Fibroblast of lung (primary cell): ENCODE data around the gene ACY1. TPM values are rescaled to one million over a fixed set of nuclear protein-coding genes. Genes with fewer than 3 reads are reported as not detected.
A peak's percentile ranks its signal among the peaks of the same experiment; 100 is the strongest.

ENCODE experiments used
- DNase-seq, 2 donors: peaks; one replicate each; pipeline versions ENCODE4 v3.0.0 to v3.0.0-alpha.2; 2010; ENCODE audit warnings: low read depth in 2 of 2
- H2AFZ ChIP-seq: 2 replicates; pipeline ENCODE4 v1.5.1; 2012; ENCODE audit warnings: low read length, control low read depth, inconsistent platforms
- H3K27ac ChIP-seq: 2 replicates; pipeline ENCODE4 v1.5.1; 2011; ENCODE audit warnings: low read length, control low read depth; ENCODE audit not compliant: insufficient read depth
- H3K27me3 ChIP-seq: 2 replicates; pipeline ENCODE4 v1.5.1; 2011; ENCODE audit warnings: mild to moderate bottlenecking, low read length; ENCODE audit not compliant: control insufficient read depth, insufficient read depth
- H3K36me3 ChIP-seq: 2 replicates; pipeline ENCODE4 v1.5.1; 2011; ENCODE audit warnings: low read length; ENCODE audit not compliant: control insufficient read depth, insufficient read depth
- H3K4me1 ChIP-seq: 2 replicates; pipeline ENCODE4 v1.5.1; 2011; ENCODE audit warnings: low read length; ENCODE audit not compliant: control insufficient read depth, insufficient read depth; ENCODE audit errors: extremely low read depth
- H3K4me2 ChIP-seq: 2 replicates; pipeline ENCODE4 v1.5.1; 2011; ENCODE audit warnings: low read length, control low read depth; ENCODE audit not compliant: insufficient read depth; ENCODE audit errors: extremely low read depth
- H3K4me3 ChIP-seq, 4 experiments: fragments of 200-600 bp in 1 of 4; sonication (generic) in 1 of 4; replicated peaks in 1 of 4; 2 replicates each; pipeline ENCODE4 v1.5.1; 2011 to 2016; ENCODE audit warnings: low read length in 4 of 4, low read depth in 3 of 4, mild to moderate bottlenecking in 3 of 4, control low read depth in 2 of 4, inconsistent platforms in 1 of 4, mixed read lengths in 1 of 4; ENCODE audit not compliant: insufficient read depth in 1 of 4; ENCODE audit errors: control extremely low read depth in 1 of 4
- H3K79me2 ChIP-seq: 2 replicates; pipeline ENCODE4 v1.5.1; 2012; ENCODE audit warnings: mild to moderate bottlenecking, low read length, inconsistent platforms; ENCODE audit not compliant: control insufficient read depth, insufficient read depth
- H3K9ac ChIP-seq: 2 replicates; pipeline ENCODE4 v1.5.1; 2011; ENCODE audit warnings: mild to moderate bottlenecking, low read length, control low read depth; ENCODE audit not compliant: insufficient read depth
- H3K9me3 ChIP-seq: 2 replicates; pipeline ENCODE4 v1.5.1; 2012; ENCODE audit warnings: low read depth, low read length; ENCODE audit not compliant: control insufficient read depth, insufficient read depth
- H4K20me1 ChIP-seq: 2 replicates; pipeline ENCODE4 v1.5.1; 2011; ENCODE audit warnings: low read length; ENCODE audit not compliant: control insufficient read depth, insufficient read depth; ENCODE audit errors: extremely low read depth
- EZH2 ChIP-seq: IDR thresholded peaks from 2 replicates; pipeline ENCODE4 v1.5.1; 2012; ENCODE audit warnings: low read length, control low read depth, mild to moderate bottlenecking; ENCODE audit errors: missing control alignments
- polyA plus RNA-seq, 2 donors: library from polyadenylated mRNA; depleted of rRNA in 1 of 2; stranded (reverse) in 1 of 2; unstranded in 1 of 2; fragments of >200 nt; gene quantifications; 2 replicates each; pipeline ENCODE4 v1.2.1, GENCODE V29; 2011 to 2012; ENCODE audit warnings: missing spikeins in 1 of 2
- total RNA-seq: library from RNA; depleted of rRNA; stranded (reverse); fragments of >200 nt; gene quantifications from 2 replicates; pipeline ENCODE4 v1.2.1, GENCODE V29; 2014
- TF ChIP-seq, protein P1 (sequence below), 2 donors: IDR thresholded peaks in 1 of 2; conservative IDR thresholded peaks in 1 of 2; 1 replicate in 1 of 2; 2 replicates in 1 of 2; pipeline ENCODE4 v1.5.1; 2011 to 2012; ENCODE audit warnings: low read length in 2 of 2, control low read depth in 1 of 2, inconsistent platforms in 1 of 2, low read depth in 1 of 2, mild to moderate bottlenecking in 1 of 2

The ACY1 gene
- total and polyA plus RNA-seq, 2 donors (not counting 1 experiment from before 2014, with no cell fraction given) = 21.4 to 40.3 TPM

- Histone ChIP-seq H3K9me3 (no peaks in the 10 kb centered on the region), H3K4me2 (peak within 1 kb of the TSS; percentile 51), H3K27ac (no peak within 1 kb of the TSS), H3K27me3 (peaks cover 5% of the 10 kb centered on the region), H3K4me3 (peak within 1 kb of the TSS in 1 of 4 experiments; percentile 17), H4K20me1 (no peaks in the 10 kb centered on the region), H3K79me2 (no peaks in the 10 kb centered on the region), H3K9ac (no peak within 1 kb of the TSS), H3K4me1 (no peaks in the 10 kb centered on the region), H2AFZ (no peak within 1 kb of the TSS), H3K36me3 (peaks cover 9% of the 10 kb centered on the region)
- no peak for DNase-seq
- TF ChIP-seq, protein P1, sequence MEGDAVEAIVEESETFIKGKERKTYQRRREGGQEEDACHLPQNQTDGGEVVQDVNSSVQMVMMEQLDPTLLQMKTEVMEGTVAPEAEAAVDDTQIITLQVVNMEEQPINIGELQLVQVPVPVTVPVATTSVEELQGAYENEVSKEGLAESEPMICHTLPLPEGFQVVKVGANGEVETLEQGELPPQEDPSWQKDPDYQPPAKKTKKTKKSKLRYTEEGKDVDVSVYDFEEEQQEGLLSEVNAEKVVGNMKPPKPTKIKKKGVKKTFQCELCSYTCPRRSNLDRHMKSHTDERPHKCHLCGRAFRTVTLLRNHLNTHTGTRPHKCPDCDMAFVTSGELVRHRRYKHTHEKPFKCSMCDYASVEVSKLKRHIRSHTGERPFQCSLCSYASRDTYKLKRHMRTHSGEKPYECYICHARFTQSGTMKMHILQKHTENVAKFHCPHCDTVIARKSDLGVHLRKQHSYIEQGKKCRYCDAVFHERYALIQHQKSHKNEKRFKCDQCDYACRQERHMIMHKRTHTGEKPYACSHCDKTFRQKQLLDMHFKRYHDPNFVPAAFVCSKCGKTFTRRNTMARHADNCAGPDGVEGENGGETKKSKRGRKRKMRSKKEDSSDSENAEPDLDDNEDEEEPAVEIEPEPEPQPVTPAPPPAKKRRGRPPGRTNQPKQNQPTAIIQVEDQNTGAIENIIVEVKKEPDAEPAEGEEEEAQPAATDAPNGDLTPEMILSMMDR (conservative IDR thresholded peaks at IDR 0.05 in 1 of 2, IDR thresholded peaks at IDR 0.05 in 1 of 2; ENCODE audit: low read depth in 1 of 2, low read length in 2 of 2) = no peak
- no peak for TF ChIP-seq EZH2
Observed at GRCh38 chr3:51955175-51955892, 28.0 kb upstream of the ACY1 start, which contains the start of gene GPR62. TSS of gene GPR62 (plus strand) at chr3:51955381. CDS start at chr3:51955653, 272 bp downstream.

DNA sequence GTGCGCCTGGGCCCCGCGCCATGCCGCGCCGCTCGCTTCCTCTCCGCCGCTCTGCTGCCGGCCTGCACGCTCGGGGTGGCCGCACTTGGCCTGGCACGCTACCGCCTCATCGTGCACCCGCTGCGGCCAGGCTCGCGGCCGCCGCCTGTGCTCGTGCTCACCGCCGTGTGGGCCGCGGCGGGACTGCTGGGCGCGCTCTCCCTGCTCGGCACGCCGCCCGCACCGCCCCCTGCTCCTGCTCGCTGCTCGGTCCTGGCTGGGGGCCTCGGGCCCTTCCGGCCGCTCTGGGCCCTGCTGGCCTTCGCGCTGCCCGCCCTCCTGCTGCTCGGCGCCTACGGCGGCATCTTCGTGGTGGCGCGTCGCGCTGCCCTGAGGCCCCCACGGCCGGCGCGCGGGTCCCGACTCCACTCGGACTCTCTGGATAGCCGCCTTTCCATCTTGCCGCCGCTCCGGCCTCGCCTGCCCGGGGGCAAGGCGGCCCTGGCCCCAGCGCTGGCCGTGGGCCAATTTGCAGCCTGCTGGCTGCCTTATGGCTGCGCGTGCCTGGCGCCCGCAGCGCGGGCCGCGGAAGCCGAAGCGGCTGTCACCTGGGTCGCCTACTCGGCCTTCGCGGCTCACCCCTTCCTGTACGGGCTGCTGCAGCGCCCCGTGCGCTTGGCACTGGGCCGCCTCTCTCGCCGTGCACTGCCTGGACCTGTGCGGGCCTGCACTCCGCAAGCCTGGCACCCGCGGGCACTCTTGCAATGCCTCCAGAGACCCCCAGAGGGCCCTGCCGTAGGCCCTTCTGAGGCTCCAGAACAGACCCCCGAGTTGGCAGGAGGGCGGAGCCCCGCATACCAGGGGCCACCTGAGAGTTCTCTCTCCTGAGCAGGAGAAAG is 27.2 kb upstream of the ACY1 start:
- Histone ChIP-seq H3K4me2 (peak overlapping the region; percentile 51), H4K20me1 (no peaks in the 10 kb centered on the region), H3K9ac (no peak overlapping the region), H3K4me3 (peak overlapping the region in 1 of 4 experiments; percentile 17), H2AFZ (no peak overlapping the region), H3K27ac (no peak overlapping the region), H3K4me1 (no peaks in the 10 kb centered on the region), H3K79me2 (no peaks in the 10 kb centered on the region), H3K9me3 (no peaks in the 10 kb centered on the region), H3K36me3 (peaks cover 11% of the 10 kb centered on the region), H3K27me3 (peaks cover 5% of the 10 kb centered on the region)
- DNase-seq = peak; percentile 54 to 69
- TF ChIP-seq, protein P1 (conservative IDR thresholded peaks at IDR 0.05 in 1 of 2, IDR thresholded peaks at IDR 0.05 in 1 of 2; ENCODE audit: low read depth in 1 of 2, low read length in 2 of 2) = peak; percentile 23 to 51
- TF ChIP-seq EZH2 = no peak
